SJSA1 (cell line): ENCODE measurements around the gene P2RY2. TPM values are rescaled to one million over a fixed set of nuclear protein-coding genes. Genes with fewer than 3 reads are reported as not detected.
A peak's percentile ranks its signal among the peaks of the same experiment; 100 is the strongest.

Source experiments
- DNase-seq, 2 experiments: peaks; one replicate each; pipeline ENCODE4 v3.0.0-alpha.2; 2015 to 2020; ENCODE audit warnings: low spot score in 2 of 2, low read depth in 1 of 2
- H3K27ac ChIP-seq: fragments of 250-450 bp; sonication (Bioruptor Pico); 2 replicates; pipeline ENCODE4 v1.5.1; 2020; ENCODE audit warnings: mild to moderate bottlenecking, moderate library complexity
- H3K27me3 ChIP-seq: fragments of 250-450 bp; sonication (Bioruptor Pico); replicated peaks from 2 replicates; pipeline ENCODE4 v1.5.1; 2020; ENCODE audit warnings: mild to moderate bottlenecking, moderate library complexity
- H3K36me3 ChIP-seq: fragments of 250-450 bp; sonication (Bioruptor Pico); 2 replicates; pipeline ENCODE4 v1.5.1; 2020; ENCODE audit warnings: mild to moderate bottlenecking
- H3K4me1 ChIP-seq: fragments of 250-450 bp; sonication (Bioruptor Pico); replicated peaks from 2 replicates; pipeline ENCODE4 v1.6.1; 2021; ENCODE audit warnings: mild to moderate bottlenecking
- H3K4me3 ChIP-seq: fragments of 250-450 bp; sonication (Bioruptor Pico); 2 replicates; pipeline ENCODE4 v1.5.1; 2020; ENCODE audit warnings: mild to moderate bottlenecking
- H3K9me3 ChIP-seq: fragments of 250-450 bp; sonication (Bioruptor Pico); replicated peaks from 2 replicates; pipeline ENCODE4 v1.5.1; 2020; ENCODE audit warnings: mild to moderate bottlenecking
- total RNA-seq: library from RNA; depleted of rRNA; stranded (reverse); fragments of >200 nt; shearing (Covaris generic); gene quantifications from 2 replicates; pipeline ENCODE4 v1.2.3, GENCODE V29; 2014

Gene P2RY2
- total RNA-seq, 1 experiment from 2014 or later: not detected

- Histone ChIP-seq H3K27me3 (no peaks in the 10 kb centered on the region), H3K4me1 (peaks cover 5% of the 10 kb centered on the region; the same call in 1 of the 2 replicates), H3K4me3 (no peak overlapping the region), H3K36me3 (no peaks in the 10 kb centered on the region), H3K9me3 (no peaks in the 10 kb centered on the region), H3K27ac (no peak overlapping the region)
- no peak for DNase-seq
Measured at GRCh38 chr11:73241300-73241699, 23.2 kb downstream of the P2RY2 start.

- no peak overlapping the region for H3K27ac ChIP-seq
- no peak overlapping the region for H3K4me3 ChIP-seq
- no peaks in the 10 kb centered on the region for H3K36me3 ChIP-seq
- peak; percentile 59 to 69 for DNase-seq
- H3K4me1 ChIP-seq: peaks cover 5% of the 10 kb centered on the region; the same call in 1 of the 2 replicates
- no peaks in the 10 kb centered on the region for H3K27me3 ChIP-seq
- H3K9me3 ChIP-seq: no peaks in the 10 kb centered on the region
Measured at GRCh38 chr11:73242251-73243092, 24.4 kb downstream of the P2RY2 start.

- Histone ChIP-seq H3K36me3 (no peaks in the 10 kb centered on the region), H3K27me3 (no peaks in the 10 kb centered on the region), H3K4me3 (no peak overlapping the region), H3K9me3 (no peaks in the 10 kb centered on the region), H3K27ac (no peak overlapping the region), H3K4me1 (no peaks in the 10 kb centered on the region)
- DNase-seq: no peak
Measured at GRCh38 chr11:73243093-73243485, 25.0 kb downstream of the P2RY2 start.

- DNase-seq: no peak
- Histone ChIP-seq H3K4me1 (no peaks in the 10 kb centered on the region), H3K36me3 (no peaks in the 10 kb centered on the region), H3K4me3 (no peak overlapping the region), H3K9me3 (no peaks in the 10 kb centered on the region), H3K27ac (no peak overlapping the region), H3K27me3 (no peaks in the 10 kb centered on the region)
Measured at GRCh38 chr11:73244589-73245240, 26.6 kb downstream of the P2RY2 start.

- no peaks in the 10 kb centered on the region for H3K36me3 ChIP-seq
- no peak overlapping the region for H3K4me3 ChIP-seq
- H3K9me3 ChIP-seq: no peaks in the 10 kb centered on the region
- DNase-seq: no peak
- H3K4me1 ChIP-seq: no peaks in the 10 kb centered on the region
- H3K27me3 ChIP-seq: no peaks in the 10 kb centered on the region
- no peak overlapping the region for H3K27ac ChIP-seq
Measured at GRCh38 chr11:73245461-73245860, 27.4 kb downstream of the P2RY2 start.

GRCh38 chr11:73246303-73246702 lies 28.2 kb downstream of the P2RY2 start:
- no peaks in the 10 kb centered on the region for H3K27me3 ChIP-seq
- H3K36me3 ChIP-seq: no peaks in the 10 kb centered on the region
- H3K4me1 ChIP-seq: no peaks in the 10 kb centered on the region
- H3K9me3 ChIP-seq: no peaks in the 10 kb centered on the region
- DNase-seq: no peak
- H3K27ac ChIP-seq: no peak overlapping the region
- H3K4me3 ChIP-seq: no peak overlapping the region

- Histone ChIP-seq H3K36me3 (no peaks in the 10 kb centered on the region), H3K27ac (no peak overlapping the region), H3K9me3 (no peaks in the 10 kb centered on the region), H3K4me1 (no peaks in the 10 kb centered on the region), H3K27me3 (no peaks in the 10 kb centered on the region), H3K4me3 (no peak overlapping the region)
- DNase-seq: no peak
Measured at GRCh38 chr11:73248526-73249185, 30.6 kb downstream of the P2RY2 start.

- no peak for DNase-seq
- no peak overlapping the region for H3K4me3 ChIP-seq
- no peaks in the 10 kb centered on the region for H3K9me3 ChIP-seq
- no peaks in the 10 kb centered on the region for H3K4me1 ChIP-seq
- no peak overlapping the region for H3K27ac ChIP-seq
- no peaks in the 10 kb centered on the region for H3K27me3 ChIP-seq
- no peaks in the 10 kb centered on the region for H3K36me3 ChIP-seq
Measured at GRCh38 chr11:73249304-73249703, 31.2 kb downstream of the P2RY2 start.

GRCh38 chr11:73249853-73250783 lies 32.0 kb downstream of the P2RY2 start:
- Histone ChIP-seq H3K36me3 (no peaks in the 10 kb centered on the region), H3K4me1 (no peaks in the 10 kb centered on the region), H3K27me3 (no peaks in the 10 kb centered on the region), H3K4me3 (no peak overlapping the region), H3K9me3 (no peaks in the 10 kb centered on the region), H3K27ac (no peak overlapping the region)
- DNase-seq: no peak

GRCh38 chr11:73252577-73253191 lies 34.6 kb downstream of the P2RY2 start:
- no peaks in the 10 kb centered on the region for H3K9me3 ChIP-seq
- no peak for DNase-seq
- no peaks in the 10 kb centered on the region for H3K36me3 ChIP-seq
- H3K27ac ChIP-seq: no peak overlapping the region
- no peaks in the 10 kb centered on the region for H3K27me3 ChIP-seq
- H3K4me1 ChIP-seq: peaks cover 9% of the 10 kb centered on the region
- no peak overlapping the region for H3K4me3 ChIP-seq

- Histone ChIP-seq H3K36me3 (no peaks in the 10 kb centered on the region), H3K9me3 (no peaks in the 10 kb centered on the region), H3K4me3 (no peak overlapping the region), H3K4me1 (peaks cover 15% of the 10 kb centered on the region), H3K27ac (peak overlapping the region; percentile 79), H3K27me3 (no peaks in the 10 kb centered on the region)
- peak; percentile 54 to 60 for DNase-seq
Measured at GRCh38 chr11:73257342-73258103, 39.4 kb downstream of the P2RY2 start.
